Measurements from ENCODE around the gene TMEM117. TPM values are rescaled to one million over a fixed set of nuclear protein-coding genes. Genes with fewer than 3 reads are reported as not detected.

TMEM117 gene
- total and polyA plus RNA-seq, 2 donors from 2014 or later = 5.9 to 6.0 TPM

DNA sequence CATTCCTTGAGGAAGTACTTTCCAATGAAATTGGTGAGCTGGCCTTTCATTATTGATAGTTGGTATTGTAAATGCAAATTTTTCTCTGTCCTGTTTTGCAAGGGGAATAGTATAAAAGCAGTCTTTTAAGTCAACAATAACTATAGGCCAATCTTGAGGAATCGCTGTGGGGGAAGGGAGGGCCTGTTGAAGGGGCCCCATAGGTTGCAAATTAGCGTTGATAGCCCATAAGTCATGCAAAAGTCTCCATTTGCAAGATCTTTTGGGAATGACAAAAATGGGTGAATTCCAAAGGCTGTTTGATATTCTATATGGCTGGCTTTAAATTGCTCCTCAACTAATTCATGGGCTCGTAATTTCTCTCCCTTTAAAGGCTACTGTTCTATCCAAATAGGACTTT, 143.6 kb downstream of the TMEM117 start:
- H3K9me3 ChIP-seq (ENCODE audit: control insufficient read depth in 2 of 3, insufficient read depth in 1 of 3, low read length in 3 of 3) = peaks cover 0 to 2% (median 0%) of the 10 kb centered on the region in 3 donors
- intact Hi-C loops (cut with DNase I) = no loop called here
- no peak overlapping the region for H3K27ac ChIP-seq (ENCODE audit: low read depth in 2 of 2, low read length in 2 of 2)
- DNase-seq (no peak), FAIRE-seq (no peak)
- H3K4me3 ChIP-seq (ENCODE audit: low read length in 3 of 3) = no peak overlapping the region
- H3K4me1 ChIP-seq (ENCODE audit: control insufficient read depth in 2 of 3, insufficient read depth in 2 of 3, low read depth in 1 of 3, low read length in 3 of 3) = no peaks in the 10 kb centered on the region
- H3K27me3 ChIP-seq (ENCODE audit: control insufficient read depth, insufficient read depth, low read length) = no peaks in the 10 kb centered on the region
- H3K9ac ChIP-seq (ENCODE audit: low read length in 3 of 3) = no peak overlapping the region
- H3K36me3 ChIP-seq (ENCODE audit: control insufficient read depth in 2 of 3, insufficient read depth in 3 of 3, low read length in 3 of 3) = no peaks in the 10 kb centered on the region
- TF ChIP-seq, protein P1, sequence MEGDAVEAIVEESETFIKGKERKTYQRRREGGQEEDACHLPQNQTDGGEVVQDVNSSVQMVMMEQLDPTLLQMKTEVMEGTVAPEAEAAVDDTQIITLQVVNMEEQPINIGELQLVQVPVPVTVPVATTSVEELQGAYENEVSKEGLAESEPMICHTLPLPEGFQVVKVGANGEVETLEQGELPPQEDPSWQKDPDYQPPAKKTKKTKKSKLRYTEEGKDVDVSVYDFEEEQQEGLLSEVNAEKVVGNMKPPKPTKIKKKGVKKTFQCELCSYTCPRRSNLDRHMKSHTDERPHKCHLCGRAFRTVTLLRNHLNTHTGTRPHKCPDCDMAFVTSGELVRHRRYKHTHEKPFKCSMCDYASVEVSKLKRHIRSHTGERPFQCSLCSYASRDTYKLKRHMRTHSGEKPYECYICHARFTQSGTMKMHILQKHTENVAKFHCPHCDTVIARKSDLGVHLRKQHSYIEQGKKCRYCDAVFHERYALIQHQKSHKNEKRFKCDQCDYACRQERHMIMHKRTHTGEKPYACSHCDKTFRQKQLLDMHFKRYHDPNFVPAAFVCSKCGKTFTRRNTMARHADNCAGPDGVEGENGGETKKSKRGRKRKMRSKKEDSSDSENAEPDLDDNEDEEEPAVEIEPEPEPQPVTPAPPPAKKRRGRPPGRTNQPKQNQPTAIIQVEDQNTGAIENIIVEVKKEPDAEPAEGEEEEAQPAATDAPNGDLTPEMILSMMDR (IDR thresholded peaks at IDR 0.05; ENCODE audit: borderline replicate concordance, extremely low read depth, insufficient read depth) = no peak

DNA sequence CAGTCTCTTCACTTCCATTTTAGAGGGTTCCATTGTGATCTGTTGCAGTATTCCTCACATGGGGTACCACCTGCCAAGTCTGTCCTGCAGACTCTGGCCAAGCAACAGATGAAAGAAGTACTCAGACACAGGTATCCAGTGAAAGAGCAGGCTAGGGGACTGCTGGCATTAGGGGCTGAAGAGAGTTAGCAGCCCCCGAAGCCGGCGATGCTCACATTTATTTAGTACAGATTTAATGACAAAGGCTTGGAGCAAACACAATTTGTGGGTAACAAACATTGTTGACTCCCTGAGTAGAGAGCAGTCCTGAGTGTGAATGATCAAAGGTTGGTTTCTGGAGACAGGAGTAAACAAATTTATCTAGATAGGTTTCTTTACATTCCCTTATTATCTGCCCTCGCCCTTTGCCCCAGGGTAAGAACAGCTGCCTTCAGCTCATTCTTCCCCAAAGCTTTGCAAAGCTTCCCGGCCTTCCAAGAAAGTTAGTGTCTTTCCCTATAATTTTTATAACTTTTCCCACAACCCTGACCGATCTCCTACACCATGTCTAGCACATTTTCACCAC, 144.8 kb downstream of the TMEM117 start:
- peaks cover 0 to 2% (median 0%) of the 10 kb centered on the region in 3 donors for H3K9me3 ChIP-seq (ENCODE audit: control insufficient read depth in 2 of 3, insufficient read depth in 1 of 3, low read length in 3 of 3)
- TF ChIP-seq, protein P1 (IDR thresholded peaks at IDR 0.05; ENCODE audit: borderline replicate concordance, extremely low read depth, insufficient read depth) = no peak
- no peak for DNase-seq
- no peaks in the 10 kb centered on the region for H3K27me3 ChIP-seq (ENCODE audit: control insufficient read depth, insufficient read depth, low read length)
- H3K27ac ChIP-seq (ENCODE audit: low read depth in 2 of 2, low read length in 2 of 2) = no peak overlapping the region
- no peak overlapping the region for H3K9ac ChIP-seq (ENCODE audit: low read length in 3 of 3)
- H3K4me1 ChIP-seq (ENCODE audit: control insufficient read depth in 2 of 3, insufficient read depth in 2 of 3, low read depth in 1 of 3, low read length in 3 of 3) = no peaks in the 10 kb centered on the region
- FAIRE-seq = no peak
- no peaks in the 10 kb centered on the region for H3K36me3 ChIP-seq (ENCODE audit: control insufficient read depth in 2 of 3, insufficient read depth in 3 of 3, low read length in 3 of 3)
- intact Hi-C loops (cut with DNase I) = no loop called here
- no peak overlapping the region for H3K4me3 ChIP-seq (ENCODE audit: low read length in 3 of 3)

DNA sequence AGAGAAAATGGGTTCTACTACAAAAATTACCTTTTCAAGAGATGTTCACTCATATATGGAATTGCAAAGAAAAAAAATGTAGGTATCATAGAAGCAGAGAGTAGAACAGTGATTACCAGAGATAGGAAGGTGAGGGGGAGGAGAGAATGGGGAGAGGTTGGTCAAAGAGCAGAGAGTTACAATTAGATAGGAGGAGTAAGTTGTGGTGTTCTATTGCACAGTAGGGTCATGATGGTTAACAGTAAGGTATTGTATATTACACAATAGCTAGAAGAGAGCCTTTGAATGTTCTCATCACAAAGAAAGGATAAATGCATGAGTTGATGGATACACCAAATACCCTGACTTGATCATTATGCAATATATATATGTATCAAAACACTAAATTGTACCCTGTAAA, 145.8 kb downstream of the TMEM117 start:
- FAIRE-seq = no peak
- no peaks in the 10 kb centered on the region for H3K4me1 ChIP-seq (ENCODE audit: control insufficient read depth in 2 of 3, insufficient read depth in 2 of 3, low read depth in 1 of 3, low read length in 3 of 3)
- H3K9ac ChIP-seq (ENCODE audit: low read length in 3 of 3) = no peak overlapping the region
- no peak overlapping the region for H3K4me3 ChIP-seq (ENCODE audit: low read length in 3 of 3)
- no peak overlapping the region for H3K27ac ChIP-seq (ENCODE audit: low read depth in 2 of 2, low read length in 2 of 2)
- TF ChIP-seq, protein P1 (IDR thresholded peaks at IDR 0.05; ENCODE audit: borderline replicate concordance, extremely low read depth, insufficient read depth) = no peak
- intact Hi-C loops (cut with DNase I) = no loop called here
- no peaks in the 10 kb centered on the region for H3K36me3 ChIP-seq (ENCODE audit: control insufficient read depth in 2 of 3, insufficient read depth in 3 of 3, low read length in 3 of 3)
- no peak for DNase-seq
- no peaks in the 10 kb centered on the region for H3K27me3 ChIP-seq (ENCODE audit: control insufficient read depth, insufficient read depth, low read length)
- H3K9me3 ChIP-seq (ENCODE audit: control insufficient read depth in 2 of 3, insufficient read depth in 1 of 3, low read length in 3 of 3) = peaks cover 0 to 2% (median 0%) of the 10 kb centered on the region in 3 donors

DNA sequence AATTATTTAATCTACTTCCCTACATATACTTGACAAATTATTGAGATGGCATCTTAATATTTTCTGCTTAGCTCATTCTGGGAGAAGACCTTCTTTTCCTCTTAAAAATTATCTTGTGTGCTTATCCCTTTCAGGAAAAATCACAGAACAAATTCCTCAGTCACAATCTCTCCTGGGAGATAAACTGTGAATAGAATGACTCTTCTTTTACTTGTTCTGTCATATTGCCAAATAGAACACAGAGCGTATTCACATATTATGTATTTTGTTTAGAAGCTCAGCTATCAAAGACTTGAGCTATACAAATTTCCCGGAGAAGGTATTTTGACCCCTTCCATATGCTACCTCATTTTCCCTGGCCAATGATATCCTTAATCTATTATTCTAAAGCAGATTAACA, 146.7 kb downstream of the TMEM117 start:
- TF ChIP-seq, protein P1 (IDR thresholded peaks at IDR 0.05; ENCODE audit: borderline replicate concordance, extremely low read depth, insufficient read depth) = no peak
- Histone ChIP-seq H3K27ac (ENCODE audit: low read depth in 2 of 2, low read length in 2 of 2) (no peak overlapping the region), H3K4me3 (ENCODE audit: low read length in 3 of 3) (no peak overlapping the region), H3K4me1 (ENCODE audit: control insufficient read depth in 2 of 3, insufficient read depth in 2 of 3, low read depth in 1 of 3, low read length in 3 of 3) (no peaks in the 10 kb centered on the region), H3K9me3 (ENCODE audit: control insufficient read depth in 2 of 3, insufficient read depth in 1 of 3, low read length in 3 of 3) (peaks cover 0 to 2% (median 0%) of the 10 kb centered on the region in 3 donors), H3K36me3 (ENCODE audit: control insufficient read depth in 2 of 3, insufficient read depth in 3 of 3, low read length in 3 of 3) (no peaks in the 10 kb centered on the region), H3K27me3 (ENCODE audit: control insufficient read depth, insufficient read depth, low read length) (no peaks in the 10 kb centered on the region), H3K9ac (ENCODE audit: low read length in 3 of 3) (no peak overlapping the region)
- intact Hi-C loops (cut with DNase I) = no loop called here
- FAIRE-seq (no peak), DNase-seq (no peak)

All from kidney (tissue), 14 donors.